ENCODE data around the gene WNT7B.

DNA sequence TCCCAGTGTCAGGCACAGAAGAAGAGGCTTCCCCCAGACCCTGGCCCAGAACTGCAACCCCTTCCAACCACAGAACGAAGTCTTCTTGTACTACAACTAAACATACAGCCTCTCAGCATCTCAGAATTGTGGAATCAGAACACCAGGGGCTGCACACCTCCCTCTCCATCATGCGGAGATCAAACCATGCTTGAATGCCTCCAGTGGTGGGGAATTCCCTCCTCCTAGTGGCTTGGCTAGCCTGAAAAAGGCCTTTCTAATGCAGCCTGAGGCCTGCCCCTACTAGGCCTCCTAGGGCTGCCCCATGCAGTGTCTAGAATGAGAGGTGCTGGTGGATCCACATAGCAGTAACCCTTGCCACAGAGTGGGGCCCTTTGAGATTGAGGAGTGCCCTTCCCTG lies 62.7 kb downstream of the WNT7B start:
- no peak for TF ChIP-seq POLR2A (IDR thresholded peaks at IDR 0.05)
- TF ChIP-seq, protein P1, sequence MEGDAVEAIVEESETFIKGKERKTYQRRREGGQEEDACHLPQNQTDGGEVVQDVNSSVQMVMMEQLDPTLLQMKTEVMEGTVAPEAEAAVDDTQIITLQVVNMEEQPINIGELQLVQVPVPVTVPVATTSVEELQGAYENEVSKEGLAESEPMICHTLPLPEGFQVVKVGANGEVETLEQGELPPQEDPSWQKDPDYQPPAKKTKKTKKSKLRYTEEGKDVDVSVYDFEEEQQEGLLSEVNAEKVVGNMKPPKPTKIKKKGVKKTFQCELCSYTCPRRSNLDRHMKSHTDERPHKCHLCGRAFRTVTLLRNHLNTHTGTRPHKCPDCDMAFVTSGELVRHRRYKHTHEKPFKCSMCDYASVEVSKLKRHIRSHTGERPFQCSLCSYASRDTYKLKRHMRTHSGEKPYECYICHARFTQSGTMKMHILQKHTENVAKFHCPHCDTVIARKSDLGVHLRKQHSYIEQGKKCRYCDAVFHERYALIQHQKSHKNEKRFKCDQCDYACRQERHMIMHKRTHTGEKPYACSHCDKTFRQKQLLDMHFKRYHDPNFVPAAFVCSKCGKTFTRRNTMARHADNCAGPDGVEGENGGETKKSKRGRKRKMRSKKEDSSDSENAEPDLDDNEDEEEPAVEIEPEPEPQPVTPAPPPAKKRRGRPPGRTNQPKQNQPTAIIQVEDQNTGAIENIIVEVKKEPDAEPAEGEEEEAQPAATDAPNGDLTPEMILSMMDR (IDR thresholded peaks at IDR 0.05) = no peak
